Lung (tissue), 13 donors: ENCODE measurements around the gene ABHD17C. TPM values are rescaled to one million over a fixed set of nuclear protein-coding genes. Genes with fewer than 3 reads are reported as not detected.

ENCODE experiments used
- ATAC-seq: fragments of 200-7000 bp; cut with Tn5 transposase; one replicate; pipeline ENCODE4 v1.9.1; 2020; ENCODE audit warnings: moderate number of reproducible peaks; ENCODE audit not compliant: insufficient read depth, low FRiP score
- DNase-seq, 3 donors: peaks; one replicate each; pipeline ENCODE4 v3.0.0-alpha.2; 2013 to 2017
- H3K27ac ChIP-seq, 2 donors: one replicate each; pipeline ENCODE4 v1.5.1; 2013; ENCODE audit warnings: mild to moderate bottlenecking in 2 of 2, moderate library complexity in 2 of 2, control low read depth in 1 of 2, inconsistent platforms in 1 of 2, low read depth in 1 of 2, low read length in 1 of 2
- H3K27me3 ChIP-seq, 3 donors: one replicate each; pipeline ENCODE4 v1.5.1; 2013; ENCODE audit warnings: low read length in 2 of 3; ENCODE audit not compliant: control insufficient read depth in 3 of 3, insufficient read depth in 3 of 3
- H3K36me3 ChIP-seq, 4 donors: one replicate each; pipeline ENCODE4 v1.5.1; 2013; ENCODE audit warnings: low read length in 4 of 4, mild to moderate bottlenecking in 1 of 4, moderate library complexity in 1 of 4; ENCODE audit not compliant: control insufficient read depth in 4 of 4, insufficient read depth in 4 of 4
- H3K4me1 ChIP-seq, 5 donors: one replicate each; pipeline ENCODE4 v1.5.1; 2013; ENCODE audit warnings: low read length in 5 of 5, mild to moderate bottlenecking in 2 of 5, moderate library complexity in 1 of 5; ENCODE audit not compliant: control insufficient read depth in 5 of 5, insufficient read depth in 5 of 5
- H3K4me3 ChIP-seq: one replicate; pipeline ENCODE4 v1.5.1; 2013; ENCODE audit warnings: mild to moderate bottlenecking, control low read depth, moderate library complexity
- H3K9ac ChIP-seq, 2 donors: one replicate each; pipeline ENCODE4 v1.5.1; 2013; ENCODE audit warnings: low read length in 2 of 2, control low read depth in 1 of 2; ENCODE audit not compliant: insufficient read depth in 1 of 2
- H3K9me3 ChIP-seq, 4 donors: one replicate each; pipeline ENCODE4 v1.5.1; 2013; ENCODE audit warnings: low read length in 3 of 4, mild to moderate bottlenecking in 1 of 4, moderate library complexity in 1 of 4; ENCODE audit not compliant: control insufficient read depth in 4 of 4, insufficient read depth in 3 of 4
- WGBS, 2 donors: extraction: QIAGEN DNeasy Blood & Tissue Kit; methylation state at CpG; one replicate each; pipeline ENCODE4 v1.1.7; 2013; 5-methylcytosine and 5-hydroxymethylcytosine counted together
- polyA plus RNA-seq, 2 donors: library from polyadenylated mRNA; stranded (reverse); fragments of 200-250 nt; gene quantifications; one replicate each; pipeline ENCODE4 v1.2.1, GENCODE V29; 2013
- small RNA-seq: library from RNA; depleted of rRNA; stranded (forward); fragments of <200 nt; gene quantifications from one replicate; pipeline ENCODE3, GENCODE V24; 2014; ENCODE audit warnings: low replicate concordance
- total RNA-seq, 2 donors: library from RNA; depleted of rRNA in 1 of 2; stranded (reverse); fragments of >200 nt in 1 of 2; gene quantifications; one replicate each; pipeline ENCODE4 v1.2.1, GENCODE V29; 2014 to 2021
- TF ChIP-seq, protein P1 (sequence below): IDR thresholded peaks from 2 replicates; pipeline ENCODE4 v1.5.1; 2012; ENCODE audit warnings: mild to moderate bottlenecking; ENCODE audit errors: control extremely low read depth, extremely low read depth
- donor health status: control.
- donor health status: control.
- donor health status: Bipolar disorder and iron deficiency.
- donor health status: healthy.
- donor health status: DM: yes; HTN: yes; CAD: no.

The ABHD17C gene
- total and polyA plus RNA-seq, 4 donors = 15.2 to 23.7 (median 22.0) TPM

- Histone ChIP-seq H3K36me3 (peaks cover 0 to 5% (median 0%) of the 10 kb centered on the region in 4 donors), H3K9me3 (peaks cover 0 to 5% (median 0%) of the 10 kb centered on the region in 4 donors), H3K4me3 (no peak overlapping the region), H3K9ac (no peak overlapping the region), H3K4me1 (peaks cover 0 to 2% (median 0%) of the 10 kb centered on the region in 5 donors), H3K27me3 (peaks cover 0 to 2% (median 0%) of the 10 kb centered on the region in 3 donors), H3K27ac (peak overlapping the region in 1 of 2 donors; percentile 35)
- WGBS, 2 donors = 63 to 81% methylated on average over 10 of the region's 10 CpGs
- ATAC-seq = no peak
- DNase-seq = peak in 1 of 3 donors; percentile 16
- TF ChIP-seq, protein P1, sequence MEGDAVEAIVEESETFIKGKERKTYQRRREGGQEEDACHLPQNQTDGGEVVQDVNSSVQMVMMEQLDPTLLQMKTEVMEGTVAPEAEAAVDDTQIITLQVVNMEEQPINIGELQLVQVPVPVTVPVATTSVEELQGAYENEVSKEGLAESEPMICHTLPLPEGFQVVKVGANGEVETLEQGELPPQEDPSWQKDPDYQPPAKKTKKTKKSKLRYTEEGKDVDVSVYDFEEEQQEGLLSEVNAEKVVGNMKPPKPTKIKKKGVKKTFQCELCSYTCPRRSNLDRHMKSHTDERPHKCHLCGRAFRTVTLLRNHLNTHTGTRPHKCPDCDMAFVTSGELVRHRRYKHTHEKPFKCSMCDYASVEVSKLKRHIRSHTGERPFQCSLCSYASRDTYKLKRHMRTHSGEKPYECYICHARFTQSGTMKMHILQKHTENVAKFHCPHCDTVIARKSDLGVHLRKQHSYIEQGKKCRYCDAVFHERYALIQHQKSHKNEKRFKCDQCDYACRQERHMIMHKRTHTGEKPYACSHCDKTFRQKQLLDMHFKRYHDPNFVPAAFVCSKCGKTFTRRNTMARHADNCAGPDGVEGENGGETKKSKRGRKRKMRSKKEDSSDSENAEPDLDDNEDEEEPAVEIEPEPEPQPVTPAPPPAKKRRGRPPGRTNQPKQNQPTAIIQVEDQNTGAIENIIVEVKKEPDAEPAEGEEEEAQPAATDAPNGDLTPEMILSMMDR = no peak
These were observed 107.0 kb downstream of the ABHD17C start for GRCh38 chr15:80801891-80802680.

GRCh38 chr15:80803580-80804525 is 108.7 kb downstream of the ABHD17C start:
- H3K4me1 ChIP-seq = peaks cover 0 to 2% (median 0%) of the 10 kb centered on the region in 5 donors
- H3K27ac ChIP-seq = no peak overlapping the region
- WGBS, 2 donors = 94% methylated on average over 7 of the region's 7 CpGs
- DNase-seq (no peak), ATAC-seq (no peak)
- H3K4me3 ChIP-seq = no peak overlapping the region
- TF ChIP-seq, protein P1 = no peak
- H3K27me3 ChIP-seq = peaks cover 0 to 2% (median 0%) of the 10 kb centered on the region in 3 donors
- peaks cover 0 to 5% (median 0%) of the 10 kb centered on the region in 4 donors for H3K9me3 ChIP-seq
- peaks cover 0 to 5% (median 0%) of the 10 kb centered on the region in 4 donors for H3K36me3 ChIP-seq
- no peak overlapping the region for H3K9ac ChIP-seq

DNA sequence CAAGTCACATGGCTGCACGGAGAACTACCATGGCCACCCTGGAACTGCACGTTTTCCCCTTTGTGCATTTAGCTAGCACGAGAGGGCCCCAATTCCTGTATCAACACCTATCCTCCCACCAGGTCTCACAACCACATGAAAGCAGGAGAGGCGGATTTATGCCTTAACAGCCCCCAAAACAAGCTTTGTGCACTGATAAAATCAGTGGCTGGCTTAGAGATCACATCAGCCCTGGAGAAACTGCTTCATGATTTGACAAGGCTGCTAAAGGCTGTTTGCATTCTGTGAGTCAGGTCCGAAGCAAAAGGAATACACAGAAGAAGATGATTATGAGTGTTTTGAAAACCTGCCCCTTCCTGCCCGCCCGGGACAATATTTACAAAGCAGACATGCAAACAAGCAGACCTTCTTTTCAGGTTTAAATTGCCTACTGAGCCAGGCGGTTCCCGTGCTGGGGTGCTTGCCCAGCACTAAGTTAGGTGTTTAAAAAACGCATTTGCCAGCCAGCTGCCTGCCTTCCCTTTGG is 109.9 kb downstream of the ABHD17C start:
- WGBS, 2 donors = 63 to 76% methylated on average over 10 of the region's 10 CpGs
- no peak overlapping the region for H3K4me3 ChIP-seq
- ATAC-seq = no peak
- H3K27me3 ChIP-seq = peaks cover 0 to 2% (median 0%) of the 10 kb centered on the region in 3 donors
- peaks cover 0 to 5% (median 0%) of the 10 kb centered on the region in 4 donors for H3K9me3 ChIP-seq
- TF ChIP-seq, protein P1 = no peak
- H3K27ac ChIP-seq = no peak overlapping the region
- no peak for DNase-seq
- peaks cover 0 to 5% (median 0%) of the 10 kb centered on the region in 4 donors for H3K36me3 ChIP-seq
- H3K4me1 ChIP-seq = peaks cover 0 to 2% (median 0%) of the 10 kb centered on the region in 5 donors
- H3K9ac ChIP-seq = no peak overlapping the region

Small RNAs within 50 kb of the gene (small RNA-seq; reads per million reads assigned to genes)
- gene RNU6-380P = not detected

Other genes starting within 250 kb of the ABHD17C start
- 1 to 10 TPM; 3.6 to 4.2 TPM for gene CEMIP, start 84.1 kb downstream of the ABHD17C start, total RNA-seq
- gene CEMIP, start 84.1 kb downstream of the ABHD17C start, polyA plus RNA-seq = 10 to 100 TPM in 1 of 2 donors, 1 to 10 TPM in 1; 1.9 to 32.0 TPM